Heart left ventricle (tissue), 13 donors: ENCODE results near the gene CCL5.

Experiments used
- CTCF ChIP-seq, 12 donors: fragments of 200-600 bp; sonication (generic) in 4 of 12; IDR thresholded peaks; one replicate each; pipeline versions ENCODE4 v1.5.0 to v1.8.0; 2018 to 2022; ENCODE audit warnings: antibody characterized with exemption in 12 of 12, mild to moderate bottlenecking in 5 of 12
- POLR2A ChIP-seq, 2 donors: fragments of 450-650 bp; IDR thresholded peaks; one replicate each; pipeline ENCODE4 v1.6.1; 2017; ENCODE audit warnings: antibody characterized with exemption in 2 of 2, mild to moderate bottlenecking in 2 of 2, moderate library complexity in 2 of 2
- donor health status: ischemic (EF 13 %, LVEDD 7.1; RV severe dilation, severe dysfunction).
- donor health status: DM: no; HTN: yes; CAD: no.
- donor health status: DM: no; HTN: no; CAD: no.
- donor health status: ischemic (EF 25% LVEDD 6.9; RV normal size, moderate dysfunction).
- donor health status: ischemic (EF 25% LVEDD 5.7; RV mildly dilated, moderate dysfunction).
- donor health status: ischemic (EF 35%, LVEDD 5.7; RV mildly dilated, moderate dysfunction).
- donor health status: nonischemic (EF 11% LVEDD 7.7; RV severe dilation, severe dysfunction).
- donor health status: DM: yes; HTN: yes; CAD: no.
- donor health status: PGD.
- donor health status: ischemic (EF 29% LVEDD 5.4; RV normal size, mild dysfunction).
- donor health status: nonischemic (EF 23%, LVEDD 6.1; RV moderate dilation, normal function).

GRCh38 chr17:35920229-35920628 lies 40.1 kb upstream of the CCL5 start:
- TF ChIP-seq CTCF (IDR thresholded peaks at IDR 0.05), result no peak
- TF ChIP-seq POLR2A (IDR thresholded peaks at IDR 0.05), result no peak
